HG02571 (cell line): Measurements from ENCODE around the gene HOXB2.
"Not testable (repeated sequence)": the region's sequence is repeated elsewhere in the genome, so short reads cannot be mapped to it uniquely, and the experiment has no call there.

ENCODE experiments used
- ATAC-seq: cut with Tn5 transposase; IDR thresholded peaks from one replicate; pipeline ENCODE4 v1.9.1; 2021; ENCODE audit warnings: mild to moderate bottlenecking, moderate library complexity; ENCODE audit not compliant: unreplicated experiment

The HOXB2 gene

DNA sequence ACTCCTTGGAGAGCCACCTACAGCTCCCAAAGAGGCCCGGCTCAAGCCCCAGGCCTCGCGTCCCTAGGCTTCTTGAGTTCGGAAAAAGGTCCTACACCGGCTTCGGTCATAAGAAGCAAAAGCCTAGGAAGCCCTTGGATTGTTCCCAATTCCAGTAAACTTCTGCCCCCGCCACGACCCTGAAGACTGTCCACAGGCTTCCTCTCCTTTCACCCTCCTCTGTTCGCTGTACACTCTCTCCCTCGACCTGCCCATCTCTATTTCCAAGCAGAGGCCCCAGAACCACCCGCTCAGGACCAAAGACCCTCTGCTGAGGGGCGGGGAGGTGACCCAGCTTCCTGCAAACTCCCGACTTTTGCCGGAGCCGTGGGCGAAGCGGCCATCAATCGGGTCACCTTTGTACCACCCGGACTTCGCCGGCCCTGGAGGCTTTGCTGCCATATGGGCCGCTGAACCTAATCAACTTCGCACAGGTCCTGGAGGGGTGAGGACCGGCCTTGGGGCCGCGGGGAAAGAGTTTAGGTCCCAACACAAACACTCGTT lies 2.7 kb downstream of the HOXB2 start:
- ATAC-seq: no peak

DNA sequence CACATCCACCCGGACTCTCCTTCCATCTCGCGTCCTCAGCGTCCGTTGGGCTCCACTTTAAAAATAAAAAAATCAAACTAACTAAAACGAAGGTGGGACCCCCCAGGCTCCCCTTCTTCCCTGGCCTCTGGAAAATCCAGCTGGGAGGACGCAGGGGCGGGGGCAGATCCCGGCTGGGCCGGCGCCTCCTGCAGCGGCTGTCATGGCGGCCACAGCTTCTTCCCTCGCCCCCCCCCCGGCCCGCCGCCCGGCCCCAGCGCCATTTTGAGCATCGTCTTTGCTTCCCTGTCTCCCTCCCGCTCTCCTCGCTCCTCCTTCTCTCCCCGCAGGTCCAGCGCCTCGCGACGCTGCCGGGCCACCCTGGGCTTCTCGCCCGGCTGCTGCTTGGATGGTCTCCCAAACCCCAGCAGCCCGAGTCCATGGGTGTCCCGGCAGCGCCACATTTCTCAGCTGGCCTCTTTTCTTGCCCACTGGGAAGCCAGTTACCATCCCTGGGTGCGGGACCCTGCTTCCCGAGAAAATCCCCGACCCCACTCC lies 3.3 kb downstream of the HOXB2 start:
- ATAC-seq: no peak

DNA sequence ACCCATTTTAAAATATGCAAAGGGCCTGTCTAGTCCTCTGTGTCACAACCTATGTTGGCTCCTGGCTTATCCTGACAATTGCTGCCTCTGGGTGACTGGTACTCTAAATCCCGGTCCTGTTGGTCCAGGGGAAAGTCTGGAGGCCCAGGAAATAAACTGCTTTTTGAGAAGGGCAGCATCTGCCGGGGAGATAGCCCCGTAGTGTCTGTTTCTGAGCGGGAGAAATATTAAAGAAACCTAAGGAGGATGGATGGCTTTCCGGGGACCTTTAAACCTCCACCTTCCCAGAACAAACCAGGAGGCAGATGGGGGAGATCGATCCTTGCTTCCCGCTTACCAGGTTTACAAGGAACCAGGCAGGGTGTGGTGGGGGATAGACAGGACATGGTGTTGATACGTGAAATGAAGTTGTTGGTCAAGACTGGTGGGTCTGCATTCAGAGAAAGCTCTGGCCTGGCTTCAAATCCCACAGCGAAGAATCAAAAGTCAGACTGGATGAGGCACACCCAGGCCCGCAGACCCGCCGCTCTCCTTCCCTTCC lies 3.8 kb downstream of the HOXB2 start:
- ATAC-seq: no peak

DNA sequence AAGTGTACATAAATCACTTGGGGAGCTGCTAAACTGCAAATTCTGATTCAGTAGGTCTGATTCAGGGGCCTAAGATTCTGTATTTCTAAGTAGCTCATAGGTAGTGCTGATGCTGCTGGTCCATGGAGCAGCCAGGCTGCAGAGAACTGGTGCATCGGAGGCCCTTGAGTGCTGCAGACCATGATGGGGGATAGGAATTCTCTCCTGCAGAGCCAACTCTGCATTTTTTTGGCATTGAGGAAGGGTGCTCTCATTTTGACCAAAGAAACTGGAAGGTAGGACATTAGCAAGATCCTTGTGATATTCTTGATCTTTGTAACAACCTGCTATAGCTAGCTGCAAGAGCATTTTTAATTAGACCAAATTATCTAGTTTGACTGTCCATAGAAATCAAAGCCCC lies 4.7 kb downstream of the HOXB2 start:
- no peak for ATAC-seq

DNA sequence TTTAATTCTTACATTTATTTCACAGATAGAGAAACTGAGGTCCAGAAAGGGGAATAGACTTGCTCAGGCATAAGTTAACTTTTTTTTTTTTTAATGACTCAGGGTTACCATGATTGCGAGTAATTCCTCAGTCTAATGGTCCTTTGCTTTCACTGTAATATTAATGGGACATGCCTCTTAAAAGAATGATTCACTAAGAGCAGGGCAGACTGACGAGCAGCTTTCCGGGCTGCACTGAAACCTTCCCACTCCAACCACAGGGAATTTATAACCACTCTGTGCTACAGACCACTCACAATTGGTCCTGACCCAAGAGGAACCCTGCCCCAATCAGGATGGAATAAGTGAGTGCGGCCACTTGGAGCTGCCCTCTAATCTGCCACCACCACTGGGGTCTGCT lies 5.7 kb downstream of the HOXB2 start:
- no peak for ATAC-seq

DNA sequence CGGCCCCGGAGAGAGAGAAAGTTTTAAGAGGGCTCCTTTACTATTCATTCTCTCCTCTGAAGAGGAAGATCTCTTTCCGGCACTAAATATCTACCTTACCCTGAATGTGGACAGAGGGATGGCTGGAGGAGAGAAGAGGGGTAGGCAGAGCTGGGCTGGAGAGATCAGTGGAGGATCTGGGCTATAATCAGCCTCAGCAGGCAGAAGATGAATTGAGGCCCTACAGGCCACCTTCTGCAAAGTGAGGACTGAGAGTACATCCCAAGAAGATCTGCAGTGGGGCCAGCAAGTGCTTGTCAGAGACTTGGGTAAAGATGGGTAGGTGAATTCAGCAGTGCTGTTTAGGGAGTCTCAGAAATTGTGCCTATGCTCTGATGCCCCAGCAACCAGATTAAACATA lies 7.6 kb downstream of the HOXB2 start:
- ATAC-seq: no peak

DNA sequence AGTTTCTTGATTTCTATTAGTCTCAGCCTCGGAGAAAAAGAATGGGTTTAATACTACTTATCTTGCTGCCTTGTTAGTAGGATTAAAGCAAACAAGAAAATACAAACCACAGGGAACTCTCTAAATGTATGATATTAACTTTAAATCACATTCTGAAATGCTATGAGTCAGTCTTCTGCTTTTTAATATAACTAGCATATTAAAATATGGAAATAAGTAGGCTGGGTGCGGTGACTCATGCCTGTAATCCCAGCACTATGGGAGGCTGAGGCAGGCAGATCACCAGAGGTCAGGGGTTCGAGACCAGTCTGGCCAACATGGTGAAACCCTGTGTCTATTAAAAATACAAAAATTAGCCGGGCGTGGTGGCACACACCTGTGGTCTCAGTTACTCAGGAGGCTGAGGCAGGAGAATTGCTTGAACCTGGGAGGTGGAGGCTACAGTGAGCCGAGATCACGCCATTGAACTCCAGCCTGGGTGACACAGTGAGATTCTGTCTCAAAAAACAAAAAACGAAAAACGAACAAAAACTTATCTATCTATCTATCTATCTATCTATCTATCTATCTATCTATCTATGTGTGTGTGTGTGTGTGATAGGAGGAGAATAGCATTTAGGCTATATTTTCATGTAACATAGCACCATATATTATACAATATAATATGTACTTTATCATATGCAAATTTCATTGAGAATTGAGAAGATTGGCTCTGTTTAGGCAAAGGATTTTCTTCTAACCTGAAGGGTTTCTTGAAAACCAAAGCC lies 8.9 kb downstream of the HOXB2 start:
- ATAC-seq: not testable (repeated sequence)

DNA sequence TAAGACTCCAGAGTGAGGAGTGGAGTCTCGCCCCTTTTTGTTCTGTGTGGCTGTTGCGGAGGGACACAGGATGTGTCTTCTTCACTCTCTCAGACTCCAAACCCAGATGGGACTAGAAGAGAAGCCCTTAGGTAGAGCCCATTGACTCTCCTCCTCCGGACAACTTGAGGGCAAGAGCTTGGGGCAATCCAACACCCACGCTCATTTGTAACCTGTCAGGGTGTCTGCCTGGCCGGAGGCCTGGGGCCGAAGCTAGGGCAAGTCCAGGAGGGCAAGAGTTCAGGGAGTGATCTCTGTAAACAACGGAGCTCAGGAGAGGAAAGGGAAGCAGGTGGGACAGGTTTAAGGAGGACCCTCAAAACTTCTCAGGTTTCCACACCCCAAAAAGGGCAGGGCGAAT lies 12.6 kb downstream of the HOXB2 start:
- ATAC-seq: no peak

DNA sequence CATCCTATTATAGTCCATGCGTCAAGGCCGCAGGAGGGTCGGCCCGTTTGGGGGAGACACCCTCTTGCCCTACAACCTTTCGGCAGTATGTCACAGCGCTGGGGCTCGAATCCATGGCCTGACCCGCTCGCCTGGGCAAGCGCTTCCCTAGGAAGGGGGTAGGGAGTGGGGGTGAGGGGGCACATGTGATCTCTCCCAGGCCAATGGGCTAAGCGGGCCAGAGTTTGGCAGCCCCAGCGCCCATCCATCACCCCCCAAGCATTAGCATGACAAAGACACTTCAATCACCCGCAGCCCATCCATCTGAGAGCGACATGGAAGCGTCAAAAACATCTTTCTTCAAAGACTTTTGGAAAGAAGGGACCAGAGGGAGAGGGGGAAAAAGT lies 14.0 kb downstream of the HOXB2 start, which contains the start of gene HOXB1:
Gene HOXB1, minus strand, starts transcription at position 125 of the 386 bp plus-strand sequence. Its CDS starts 107 bp downstream, at position 18.
- no peak for ATAC-seq

DNA sequence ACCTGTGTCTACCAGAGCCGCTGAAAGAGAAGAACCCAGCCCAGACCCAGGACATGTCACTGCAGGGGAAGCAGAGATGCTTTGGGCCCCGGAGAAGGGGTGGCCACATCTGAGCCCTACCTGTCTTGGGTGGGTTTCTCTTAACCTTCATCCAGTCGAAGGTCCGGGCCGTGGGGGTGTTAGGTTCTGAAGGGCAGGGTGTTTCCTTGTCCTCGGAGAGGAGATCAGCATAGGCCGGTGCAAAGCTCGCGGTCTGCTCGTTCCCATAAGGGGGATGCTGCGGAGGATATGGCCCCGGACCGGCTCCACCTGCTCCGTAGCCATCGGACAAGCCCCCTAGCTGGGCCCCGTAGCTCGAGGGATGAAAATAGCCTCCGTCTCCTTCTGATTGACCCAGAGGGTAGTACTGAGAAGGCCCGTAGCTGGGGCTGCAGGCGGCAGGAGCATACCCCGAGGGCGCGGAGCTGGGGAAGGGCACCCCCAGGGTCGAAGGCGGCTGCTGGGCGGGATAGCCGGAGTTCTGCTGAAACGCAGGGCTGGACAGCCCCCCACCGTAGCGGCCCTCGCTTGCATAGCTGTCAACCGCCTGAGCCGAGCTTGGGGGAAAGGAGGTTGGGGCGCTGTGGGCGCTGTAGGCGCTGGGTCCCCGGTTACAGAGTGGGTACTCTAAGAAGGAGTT lies 14.6 kb downstream of the HOXB2 start:
- ATAC-seq: no peak

DNA sequence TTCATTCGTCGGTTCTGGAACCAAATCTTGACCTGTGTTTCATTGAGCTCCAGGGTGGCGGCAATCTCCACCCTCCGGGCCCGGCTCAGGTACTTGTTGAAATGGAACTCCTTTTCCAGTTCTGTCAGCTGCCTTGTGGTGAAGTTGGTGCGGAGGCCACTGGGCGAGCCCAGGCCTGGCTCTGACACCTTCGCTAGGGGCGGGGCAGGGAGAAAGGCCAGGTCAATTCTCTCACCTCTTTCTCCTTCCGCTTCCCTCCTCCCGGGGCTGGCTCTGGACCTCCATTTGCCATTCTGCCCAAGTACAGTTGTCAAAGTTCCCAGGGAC lies 15.3 kb downstream of the HOXB2 start:
- no peak for ATAC-seq

DNA sequence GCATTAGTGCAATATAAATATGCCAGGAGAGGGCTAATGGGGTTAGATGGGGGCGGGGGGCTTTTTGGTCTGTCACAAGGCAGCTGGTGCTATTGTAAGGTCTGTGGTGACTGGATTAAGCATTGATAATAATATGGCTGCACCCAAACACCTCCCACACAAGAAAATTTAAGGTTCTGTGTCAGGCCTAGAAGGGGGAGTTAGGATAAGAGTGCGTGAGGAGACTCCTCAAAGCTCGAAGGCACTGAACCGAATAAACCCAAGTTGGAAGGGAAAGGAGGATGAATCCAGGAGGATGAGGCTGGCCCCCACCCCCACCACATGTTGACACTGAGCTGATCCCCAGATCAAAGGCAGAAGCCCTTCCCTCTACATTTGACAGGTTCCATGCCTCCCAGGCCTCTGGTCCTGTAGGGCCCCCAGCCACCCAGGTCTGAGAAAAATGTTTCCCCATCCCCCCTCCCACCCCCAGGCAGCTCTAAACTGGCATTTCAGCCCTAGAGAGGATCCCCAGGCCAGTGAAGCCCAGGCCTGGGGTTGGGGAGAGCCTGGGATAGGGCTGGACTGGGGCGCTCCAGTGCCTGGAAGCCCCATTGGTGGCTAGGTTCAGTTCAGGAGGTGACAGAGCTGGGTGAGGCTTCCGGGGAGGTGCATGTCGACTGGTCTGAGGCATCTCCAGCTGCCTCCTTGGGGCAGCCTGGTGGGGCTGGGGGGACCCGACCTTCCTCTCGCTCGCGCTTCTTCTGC lies 15.8 kb downstream of the HOXB2 start:
- ATAC-seq: no peak

DNA sequence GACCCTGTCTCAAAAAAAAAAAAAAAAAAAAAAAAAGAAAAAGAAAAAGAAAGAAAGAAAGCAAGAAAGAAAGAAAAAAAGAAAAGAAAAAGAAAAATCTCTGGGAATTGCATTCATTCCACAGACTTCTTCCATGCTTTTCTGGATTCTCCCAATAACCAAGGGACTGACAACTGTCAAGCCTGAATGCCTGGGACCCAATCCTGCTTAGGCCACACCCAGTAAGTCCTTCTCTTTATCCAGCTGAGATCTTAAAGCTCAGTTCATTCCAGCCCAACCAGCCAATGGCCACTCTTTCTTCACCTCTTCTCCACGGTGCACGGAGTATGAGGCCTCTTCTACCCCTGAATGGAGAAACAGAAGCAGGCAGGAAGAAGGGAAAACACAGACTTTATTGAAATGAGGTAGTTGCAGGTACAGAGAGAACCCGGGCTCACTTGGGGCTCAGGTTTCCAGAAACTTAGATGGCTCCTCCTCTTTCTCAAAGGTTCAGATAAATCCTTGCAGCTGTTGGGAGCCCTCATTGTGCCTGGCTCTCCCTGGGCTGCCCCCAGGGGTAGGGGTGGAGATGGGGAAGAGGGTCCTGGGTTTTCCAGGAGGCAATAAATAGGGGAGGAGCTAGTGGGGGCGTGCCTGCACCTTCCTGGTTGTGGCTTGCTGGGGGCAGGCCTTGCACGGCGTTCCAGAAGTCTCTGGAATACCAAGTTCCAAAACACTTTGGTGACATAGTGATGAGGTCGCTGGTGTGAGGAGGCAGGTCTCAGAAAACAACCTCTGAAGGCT lies 16.6 kb downstream of the HOXB2 start:
- ATAC-seq: no peak

DNA sequence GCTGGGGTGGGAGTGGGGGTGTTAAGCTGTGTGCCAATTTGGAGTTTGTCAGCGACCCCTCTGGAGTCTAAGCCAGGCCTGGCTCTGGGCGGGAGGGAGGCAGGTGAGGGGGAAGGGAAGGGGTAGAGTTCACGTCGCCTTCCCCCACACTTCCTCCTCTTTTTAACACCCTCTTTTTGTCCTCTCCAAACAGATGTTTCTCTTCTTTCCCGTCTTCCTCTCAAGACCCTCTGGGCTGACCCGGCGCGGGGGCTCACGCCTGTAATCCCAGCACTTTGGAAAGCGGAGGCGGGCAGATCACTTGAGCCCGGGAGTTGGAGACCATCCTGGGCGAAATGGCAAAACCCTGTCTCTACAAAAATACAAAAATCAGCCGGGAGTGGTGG lies 17.4 kb downstream of the HOXB2 start:
- no peak for ATAC-seq

DNA sequence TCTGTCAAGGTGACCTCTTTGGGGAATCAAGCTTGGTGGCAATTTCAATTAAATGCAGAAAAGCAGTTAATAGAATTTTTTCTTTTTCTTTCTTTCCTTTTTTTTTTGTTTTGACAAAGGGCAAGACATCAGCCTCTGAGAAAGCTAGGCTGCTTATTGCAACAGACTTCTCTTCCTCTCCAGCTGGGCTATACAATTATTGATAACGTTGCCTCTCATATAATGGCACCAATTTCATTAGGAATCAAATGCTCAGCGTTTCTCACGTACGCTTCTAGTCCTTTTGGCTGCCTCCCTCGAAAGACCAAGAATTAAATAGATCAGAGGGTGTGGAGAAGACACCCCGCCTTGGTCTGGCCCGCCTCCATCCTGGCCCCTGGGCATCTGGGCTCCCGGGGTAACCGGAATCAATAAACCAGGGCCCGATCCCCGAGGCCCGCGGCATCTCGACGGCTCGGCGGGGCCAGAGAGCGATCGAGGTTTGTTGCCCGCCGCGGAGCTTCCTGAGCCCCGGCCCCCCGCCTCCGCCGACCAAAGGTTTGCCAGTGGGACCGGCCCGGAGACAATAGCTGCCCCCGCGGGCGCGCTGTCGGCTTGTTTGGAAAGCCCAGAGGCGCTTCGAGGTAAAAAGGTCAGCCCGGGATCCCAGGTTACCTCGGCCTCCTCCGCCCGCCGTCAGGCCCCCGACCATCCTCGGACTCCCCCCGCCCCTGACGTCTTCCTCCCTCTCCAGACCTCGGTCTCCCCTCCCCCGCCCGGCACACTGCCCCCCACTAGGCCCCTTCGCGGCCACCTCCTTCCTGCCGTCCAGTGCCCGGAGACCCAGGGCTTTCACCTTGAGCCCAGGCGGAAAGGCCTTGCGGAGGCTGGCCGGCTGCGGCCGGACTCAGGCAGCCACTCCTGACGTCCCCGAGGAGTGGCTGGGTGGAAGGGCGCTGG lies 18.0 kb downstream of the HOXB2 start:
- no peak for ATAC-seq

DNA sequence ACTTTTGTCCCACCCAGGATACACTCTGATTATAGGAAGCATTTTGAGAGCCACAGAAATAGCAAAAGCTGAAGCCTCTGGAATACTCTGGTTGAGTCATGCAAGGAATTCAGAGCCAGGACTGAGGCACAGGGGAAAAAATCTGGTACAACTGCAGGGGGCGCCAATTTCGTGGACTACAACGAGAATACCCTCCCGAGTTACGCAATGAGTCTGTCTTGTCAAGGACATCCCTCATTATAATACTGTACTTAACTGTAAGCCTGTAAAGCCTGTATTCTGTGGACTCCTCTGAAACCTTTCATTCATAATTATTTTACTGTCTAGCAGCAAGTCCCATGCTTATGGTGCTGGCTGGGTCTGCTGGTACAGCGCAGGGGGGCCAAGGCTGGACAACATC lies 21.9 kb downstream of the HOXB2 start:
- no peak for ATAC-seq

DNA sequence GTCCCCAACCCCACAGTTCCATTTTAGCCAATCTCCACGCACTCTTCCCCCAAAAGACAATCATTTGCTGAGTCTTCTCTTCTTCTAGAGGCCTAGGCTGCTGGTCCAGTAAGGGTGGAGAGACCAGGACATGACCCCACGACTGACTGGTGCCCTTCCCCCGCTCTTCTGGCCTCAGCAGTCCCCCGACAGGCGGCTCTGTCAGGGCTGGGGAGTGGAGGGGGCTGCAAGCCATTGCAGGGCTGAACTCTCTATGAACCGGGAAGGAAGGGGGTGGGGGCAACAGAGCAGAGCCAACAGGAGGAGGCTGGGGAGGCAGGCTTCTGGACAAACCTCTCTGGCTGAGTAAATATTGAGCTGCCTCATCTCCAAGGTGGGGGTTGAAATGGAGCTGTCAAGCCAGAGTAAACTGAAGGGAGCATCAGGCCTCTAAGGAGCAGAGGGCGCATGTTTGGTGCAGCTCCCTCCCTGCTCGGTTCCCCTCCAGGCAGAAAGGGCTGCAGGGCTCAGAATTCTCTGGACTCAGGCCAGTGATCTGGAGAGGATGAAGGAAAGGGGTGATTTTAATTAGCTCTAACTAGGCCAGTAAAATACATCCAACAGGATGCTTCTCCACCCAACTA lies 22.8 kb downstream of the HOXB2 start:
- no peak for ATAC-seq

DNA sequence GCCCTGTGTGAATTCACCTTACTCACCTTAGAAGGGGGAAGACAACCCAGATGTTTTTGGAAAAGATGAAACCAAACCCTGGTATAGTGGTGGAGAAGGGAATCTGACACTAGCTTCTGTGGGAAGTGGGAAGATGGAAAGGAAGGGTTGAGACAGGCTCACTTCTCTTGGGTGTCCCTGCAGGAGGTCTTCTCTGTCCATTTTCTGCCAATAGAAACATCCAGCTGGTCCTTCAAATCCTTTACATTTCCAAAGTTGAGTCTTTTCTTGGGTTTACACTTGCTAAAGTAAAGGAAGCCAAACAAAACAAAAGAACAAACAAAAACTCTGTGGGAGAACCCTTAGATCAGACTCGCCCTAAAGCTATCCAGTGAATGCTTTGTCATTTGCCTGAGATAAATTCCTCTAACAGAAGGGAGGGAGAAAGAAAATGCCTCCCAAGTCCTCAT lies 24.3 kb downstream of the HOXB2 start:
- no peak for ATAC-seq

DNA sequence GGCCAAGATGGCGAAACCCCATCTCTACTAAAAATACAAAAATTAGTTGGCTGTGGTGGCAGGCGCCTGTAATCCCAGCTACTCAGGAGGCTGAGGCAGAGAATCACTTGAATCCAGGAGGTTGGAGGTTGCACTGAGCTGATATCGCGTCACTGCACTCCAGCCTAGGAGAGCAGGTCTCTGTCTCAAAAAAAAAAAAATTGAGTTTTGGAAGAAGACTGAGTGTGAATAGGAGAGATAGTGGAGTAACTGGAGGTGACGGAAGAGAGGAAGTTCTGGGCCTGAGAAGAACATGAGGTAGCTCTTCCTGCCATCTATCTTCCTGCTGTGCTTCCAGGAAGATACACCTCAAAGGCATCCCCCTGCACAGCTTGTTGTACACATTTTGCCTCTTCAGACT lies 25.5 kb downstream of the HOXB2 start:
- no peak for ATAC-seq
